GM23248 (cell line): ENCODE results near the gene CDYL.

Experiments
- EZH2 ChIP-seq: fragments of 200-600 bp; sonication (generic); IDR thresholded peaks from 2 replicates; pipeline ENCODE4 v1.6.1; 2018; ENCODE audit warnings: antibody characterized with exemption, mild to moderate bottlenecking; ENCODE audit not compliant: insufficient read depth, poor library complexity, severe bottlenecking
- EZH2phosphoT487 ChIP-seq: fragments of 200-600 bp; sonication (generic); IDR thresholded peaks from 2 replicates; pipeline ENCODE4 v1.6.1; 2018; ENCODE audit warnings: antibody characterized with exemption, moderate library complexity, mild to moderate bottlenecking, low read depth; ENCODE audit not compliant: insufficient read depth

GRCh38 chr6:4929097-4929718 is 153.0 kb downstream of the CDYL start:
- no peak for TF ChIP-seq EZH2phosphoT487
- TF ChIP-seq EZH2: no peak
